GM18861 (cell line): ENCODE measurements around the gene MSL1.
"Not testable (repeated sequence)": the region's sequence is repeated elsewhere in the genome, so short reads cannot be mapped to it uniquely, and the experiment has no call there.

Experiments used
- ATAC-seq: cut with Tn5 transposase; IDR thresholded peaks from one replicate; pipeline ENCODE4 v1.9.1; 2021; ENCODE audit not compliant: unreplicated experiment

Gene MSL1

DNA sequence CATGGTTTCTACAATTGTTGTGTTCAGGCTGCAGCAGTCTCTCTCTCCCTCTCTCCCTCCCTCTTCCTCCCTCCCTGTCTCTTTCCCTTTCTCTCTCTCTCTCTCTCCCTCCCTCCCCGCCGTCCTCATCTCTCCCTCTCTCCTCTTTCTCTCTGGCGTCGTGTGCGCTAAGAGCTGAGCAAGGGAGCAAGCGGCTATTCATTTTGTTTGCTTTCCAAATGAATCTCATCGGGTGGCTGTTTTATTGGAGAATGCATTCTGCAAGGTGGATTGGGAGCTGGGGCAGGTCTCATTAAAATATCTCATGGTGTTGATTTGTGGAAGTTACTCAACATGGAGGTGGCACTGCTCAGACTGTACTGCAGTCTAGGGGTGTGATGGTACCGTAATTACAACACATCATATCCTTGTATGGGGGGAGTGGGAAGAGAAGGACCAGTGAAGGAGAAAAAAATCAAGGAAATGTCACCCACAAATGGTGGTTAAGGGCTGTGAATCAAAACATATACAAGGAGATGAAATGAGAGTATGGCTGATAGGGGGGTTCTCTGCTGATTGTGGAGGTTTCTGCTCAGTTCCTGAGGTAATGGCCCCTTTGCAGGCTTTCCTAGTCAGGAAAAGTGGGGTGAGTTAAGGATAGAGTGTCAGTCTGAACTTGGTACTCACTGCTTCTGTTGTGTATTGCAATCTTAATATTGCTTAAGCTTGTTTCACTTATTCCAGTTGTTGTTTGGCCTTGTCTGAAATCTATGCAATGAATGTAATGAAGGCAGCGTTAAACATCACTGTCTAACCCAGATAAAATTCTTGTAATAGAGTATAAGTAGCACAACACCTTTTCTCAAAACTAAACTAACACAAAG lies 2.7 kb downstream of the MSL1 start:
- no peak for ATAC-seq

GRCh38 chr17:40129498-40129897 lies 7.7 kb downstream of the MSL1 start:
- ATAC-seq, result no peak

- no peak for ATAC-seq
Observed at GRCh38 chr17:40130352-40131042, 8.7 kb downstream of the MSL1 start.

- ATAC-seq, result no peak
Observed at GRCh38 chr17:40134184-40134583, 12.4 kb downstream of the MSL1 start.

DNA sequence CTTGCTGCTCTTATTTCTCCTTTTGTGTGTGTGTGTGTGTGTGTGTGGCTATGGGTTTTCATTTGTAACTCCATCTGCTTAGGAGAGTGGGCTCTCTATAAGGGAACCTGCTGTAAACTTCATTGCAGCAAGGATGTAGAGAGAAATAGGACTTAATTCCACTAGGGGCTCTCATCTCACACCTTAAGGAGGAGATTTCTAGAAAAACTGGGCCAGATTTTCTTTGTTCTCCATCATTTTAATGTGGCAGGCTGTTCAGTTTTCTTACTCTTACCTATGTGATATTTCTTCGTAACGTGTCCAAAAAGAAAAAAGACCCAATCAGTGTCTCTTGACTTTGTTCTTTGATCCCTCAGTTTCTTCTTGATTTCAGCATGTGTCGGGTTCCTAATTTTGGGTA lies 14.0 kb downstream of the MSL1 start:
- ATAC-seq, result no peak

GRCh38 chr17:40139566-40140058 lies 17.8 kb downstream of the MSL1 start:
- peak; percentile 16 for ATAC-seq

- ATAC-seq, result not testable (repeated sequence)
Observed at GRCh38 chr17:40143166-40143565, 21.4 kb downstream of the MSL1 start.

DNA sequence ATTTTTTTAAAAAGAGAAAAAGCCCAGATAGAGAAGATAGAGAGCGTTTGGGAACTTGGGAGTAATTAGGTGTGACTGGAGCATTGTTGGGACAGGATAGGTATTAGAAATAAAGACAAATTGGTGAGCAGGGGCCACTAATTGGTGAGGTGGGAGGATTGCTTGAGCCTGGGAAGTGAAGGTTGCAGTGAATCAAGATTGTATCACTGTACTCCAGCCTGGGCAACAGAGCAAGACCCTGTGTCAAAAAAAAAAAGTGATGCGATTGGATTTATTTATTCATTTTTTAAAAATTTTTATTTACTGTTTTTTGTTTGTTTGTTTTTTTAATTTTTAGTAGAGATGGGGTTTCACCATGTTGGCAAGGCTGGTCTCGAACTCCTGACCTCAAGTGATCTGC lies 23.7 kb downstream of the MSL1 start:
- ATAC-seq, result no peak

DNA sequence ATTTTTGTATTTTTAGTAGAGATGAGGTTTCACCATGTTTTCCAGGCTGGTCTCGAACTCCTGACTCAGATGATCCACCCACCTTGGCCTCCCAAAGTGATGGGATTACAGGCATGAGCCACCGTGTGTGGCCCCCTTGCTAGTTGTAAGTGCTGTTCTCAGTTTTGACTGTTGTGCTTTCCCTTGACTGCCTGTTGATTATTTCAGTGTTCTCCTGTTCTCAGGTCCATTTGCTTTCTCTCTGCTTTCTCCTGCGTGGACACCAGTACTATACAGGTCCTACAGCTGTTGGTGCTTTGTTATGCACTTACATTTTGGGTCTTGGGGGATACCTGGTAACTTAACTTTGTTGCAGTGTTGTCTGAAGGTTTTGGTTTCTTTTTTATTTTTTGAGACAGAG lies 26.8 kb downstream of the MSL1 start:
- no peak for ATAC-seq

DNA sequence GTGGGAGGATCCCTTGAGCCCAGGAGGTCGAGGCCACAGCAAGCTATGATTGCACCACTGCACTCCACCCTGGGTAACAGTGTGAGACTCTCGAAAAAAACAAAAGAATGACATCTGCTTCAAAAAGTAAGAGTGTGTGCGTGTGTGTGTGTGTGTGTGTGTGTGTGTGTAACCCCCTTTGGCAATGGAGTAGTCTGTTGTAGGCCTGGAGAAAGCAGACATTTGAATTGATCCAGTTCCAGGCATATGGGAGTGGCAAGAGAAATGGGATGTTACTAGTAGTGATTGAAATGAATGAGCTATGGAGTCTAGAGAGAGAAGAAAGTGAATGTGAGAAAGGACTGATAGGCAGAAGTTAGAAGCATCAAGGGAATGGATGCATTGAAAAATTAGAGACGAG lies 28.5 kb downstream of the MSL1 start:
- no peak for ATAC-seq

GRCh38 chr17:40151414-40151963 lies 29.7 kb downstream of the MSL1 start:
- ATAC-seq, result no peak

- no peak for ATAC-seq
Observed at GRCh38 chr17:40153603-40154236, 31.9 kb downstream of the MSL1 start.

DNA sequence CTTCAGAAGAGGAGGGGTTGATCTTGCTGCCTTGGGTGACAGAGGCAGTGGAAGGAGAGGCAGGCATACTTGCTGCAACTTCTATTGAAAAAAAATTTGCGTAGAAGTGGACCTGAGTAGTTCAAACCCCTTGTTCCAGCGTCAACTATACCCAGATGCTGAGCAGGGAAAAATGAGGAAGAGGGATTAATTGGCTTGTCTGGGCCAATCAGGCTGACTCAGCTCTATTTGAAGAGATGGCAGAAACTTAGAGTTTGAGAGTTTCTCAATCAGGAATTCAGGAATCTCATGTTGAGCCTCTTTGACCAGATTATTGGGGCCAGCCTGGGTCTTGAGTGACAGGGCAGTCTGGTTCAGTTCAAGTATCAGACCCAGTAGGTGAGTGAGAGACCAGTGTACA lies 36.2 kb downstream of the MSL1 start:
- no peak for ATAC-seq

GRCh38 chr17:40158438-40159013 lies 36.8 kb downstream of the MSL1 start:
- ATAC-seq, result no peak

GRCh38 chr17:40159456-40159855 lies 37.7 kb downstream of the MSL1 start:
- ATAC-seq, result no peak

DNA sequence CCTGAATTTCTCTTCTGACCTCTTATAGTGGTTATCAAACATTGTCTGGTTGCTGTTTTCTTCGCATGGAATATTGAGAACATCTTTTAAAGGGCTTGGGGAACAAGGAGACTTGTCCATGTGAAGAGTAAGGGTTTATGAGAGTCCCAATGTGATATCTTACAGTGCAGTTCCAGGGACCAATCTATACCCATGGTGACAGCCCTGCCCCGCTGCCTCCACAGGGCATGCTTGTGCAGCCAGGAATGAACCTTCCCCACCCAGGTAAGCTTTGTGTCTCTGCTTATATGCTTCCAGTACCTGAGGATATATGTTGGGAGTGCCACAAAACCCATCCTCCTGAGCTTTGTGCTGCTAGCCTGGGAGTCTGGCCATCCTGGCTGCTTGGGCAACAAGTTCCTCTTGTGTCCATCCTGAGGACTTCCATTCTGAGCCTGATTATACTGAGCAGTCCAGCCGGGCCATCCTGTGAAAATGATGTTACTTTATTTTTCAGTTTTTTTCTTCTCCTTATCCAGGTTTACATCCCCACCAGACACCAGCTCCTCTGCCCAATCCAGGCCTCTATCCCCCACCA lies 46.0 kb downstream of the MSL1 start:
- ATAC-seq, result no peak

DNA sequence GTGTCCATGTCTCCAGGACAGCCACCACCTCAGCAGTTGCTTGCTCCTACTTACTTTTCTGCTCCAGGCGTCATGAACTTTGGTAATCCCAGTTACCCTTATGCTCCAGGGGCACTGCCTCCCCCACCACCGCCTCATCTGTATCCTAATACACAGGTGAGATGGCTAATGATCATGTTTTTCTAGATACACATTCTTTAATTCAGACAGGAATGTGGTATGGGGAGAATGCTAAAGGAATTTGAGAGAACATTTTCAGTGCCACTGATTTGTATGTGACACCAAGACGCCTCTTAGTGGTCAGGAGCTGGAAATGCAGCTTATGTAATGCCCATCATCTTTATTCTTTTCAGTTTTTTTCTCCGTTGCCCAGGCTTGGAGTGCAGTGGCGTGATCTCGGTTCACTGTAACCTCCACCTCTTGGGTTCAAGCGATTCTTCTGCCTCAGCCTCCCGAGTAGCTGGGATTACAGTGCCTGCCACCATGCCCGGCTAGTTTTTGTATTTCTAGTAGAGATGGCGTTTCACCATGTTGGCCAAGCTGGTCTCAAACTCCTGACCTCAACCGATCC lies 46.6 kb downstream of the MSL1 start:
- ATAC-seq, result no peak

- no peak for ATAC-seq
Observed at GRCh38 chr17:40170325-40170724, 48.6 kb downstream of the MSL1 start.

- no peak for ATAC-seq
Observed at GRCh38 chr17:40171750-40172149, 50.0 kb downstream of the MSL1 start.

- no peak for ATAC-seq
Observed at GRCh38 chr17:40173091-40173777, 51.5 kb downstream of the MSL1 start.
